ENCODE data around the gene NTN4.

The NTN4 gene

GRCh38 chr12:95809000-95809680, 18.6 kb upstream of the NTN4 start:
- no peak overlapping the region for H3K4me3 ChIP-seq (ENCODE audit: control insufficient read depth in 1 of 7, extremely low read depth in 1 of 7, insufficient read depth in 4 of 7, low read depth in 2 of 7, low read length in 6 of 7)
- no peak for DNase-seq
- no peak overlapping the region for H3K27ac ChIP-seq (ENCODE audit: insufficient read depth in 1 of 2, low read depth in 1 of 2, low read length in 2 of 2, poor library complexity in 1 of 2, severe bottlenecking in 2 of 2)
- peaks cover 3 to 19% (median 6%) of the 10 kb centered on the region in 5 experiments for H3K27me3 ChIP-seq (replicated peaks in 2 of 5; ENCODE audit: control insufficient read depth in 4 of 5, insufficient read depth in 5 of 5, low read length in 4 of 5)
- no peaks in the 10 kb centered on the region for H3K4me1 ChIP-seq (ENCODE audit: control extremely low read depth in 1 of 4, control insufficient read depth in 4 of 4, insufficient read depth in 4 of 4, low read length in 3 of 4)
- WGBS (ENCODE audit: insufficient coverage), result 98% methylated on average over 4 of the region's 7 CpGs
- no peaks in the 10 kb centered on the region for H3K36me3 ChIP-seq (ENCODE audit: control insufficient read depth in 4 of 4, insufficient read depth in 4 of 4, low read length in 3 of 4)
- CTCF ChIA-PET, result no interaction called here
- POLR2A ChIA-PET, result no interaction called here
- no peaks in the 10 kb centered on the region for H3K9me3 ChIP-seq (ENCODE audit: control extremely low read depth in 1 of 5, control insufficient read depth in 4 of 5, insufficient read depth in 2 of 5, low read depth in 1 of 5, low read length in 4 of 5)

GRCh38 chr12:95808146-95808545, 17.6 kb upstream of the NTN4 start:
- CTCF ChIA-PET, result no interaction called here
- no peaks in the 10 kb centered on the region for H3K9me3 ChIP-seq (ENCODE audit: control extremely low read depth in 1 of 5, control insufficient read depth in 4 of 5, insufficient read depth in 2 of 5, low read depth in 1 of 5, low read length in 4 of 5)
- H3K27ac ChIP-seq (ENCODE audit: insufficient read depth in 1 of 2, low read depth in 1 of 2, low read length in 2 of 2, poor library complexity in 1 of 2, severe bottlenecking in 2 of 2), result no peak overlapping the region
- 100% methylated on average over 1 of the region's 7 CpGs for WGBS (ENCODE audit: insufficient coverage)
- no peak overlapping the region for H3K4me3 ChIP-seq (ENCODE audit: control insufficient read depth in 1 of 7, extremely low read depth in 1 of 7, insufficient read depth in 4 of 7, low read depth in 2 of 7, low read length in 6 of 7)
- DNase-seq, result no peak
- H3K4me1 ChIP-seq (ENCODE audit: control extremely low read depth in 1 of 4, control insufficient read depth in 4 of 4, insufficient read depth in 4 of 4, low read length in 3 of 4), result no peaks in the 10 kb centered on the region
- POLR2A ChIA-PET, result no interaction called here
- H3K36me3 ChIP-seq (ENCODE audit: control insufficient read depth in 4 of 4, insufficient read depth in 4 of 4, low read length in 3 of 4), result no peaks in the 10 kb centered on the region
- peaks cover 0 to 17% (median 5%) of the 10 kb centered on the region in 5 experiments for H3K27me3 ChIP-seq (replicated peaks in 2 of 5; ENCODE audit: control insufficient read depth in 4 of 5, insufficient read depth in 5 of 5, low read length in 4 of 5)

- Histone ChIP-seq H3K4me3 (ENCODE audit: control insufficient read depth in 1 of 7, extremely low read depth in 1 of 7, insufficient read depth in 4 of 7, low read depth in 2 of 7, low read length in 6 of 7) (no peak overlapping the region), H3K27me3 (replicated peaks in 2 of 5; ENCODE audit: control insufficient read depth in 4 of 5, insufficient read depth in 5 of 5, low read length in 4 of 5) (peaks cover 3 to 15% (median 6%) of the 10 kb centered on the region in 5 experiments), H3K9me3 (ENCODE audit: control extremely low read depth in 1 of 5, control insufficient read depth in 4 of 5, insufficient read depth in 2 of 5, low read depth in 1 of 5, low read length in 4 of 5) (no peaks in the 10 kb centered on the region), H3K27ac (ENCODE audit: insufficient read depth in 1 of 2, low read depth in 1 of 2, low read length in 2 of 2, poor library complexity in 1 of 2, severe bottlenecking in 2 of 2) (no peak overlapping the region), H3K4me1 (ENCODE audit: control extremely low read depth in 1 of 4, control insufficient read depth in 4 of 4, insufficient read depth in 4 of 4, low read length in 3 of 4) (no peaks in the 10 kb centered on the region), H3K36me3 (ENCODE audit: control insufficient read depth in 4 of 4, insufficient read depth in 4 of 4, low read length in 3 of 4) (no peaks in the 10 kb centered on the region)
- CTCF ChIA-PET, result interaction anchor here (1.7 kb wide), 1 partner anchor 9 kb away, joined by 7 read pairs; no protein-coding TSS in a partner anchor
- no peak for DNase-seq
- POLR2A ChIA-PET, result no interaction called here
- WGBS (ENCODE audit: insufficient coverage), result 100% methylated on average over 1 of the region's 5 CpGs
Measured at GRCh38 chr12:95805864-95806671, 15.5 kb upstream of the NTN4 start.

GRCh38 chr12:95804291-95804690, 13.7 kb upstream of the NTN4 start:
- DNase-seq, result no peak
- WGBS (ENCODE audit: insufficient coverage), result 80% methylated on average over 3 of the region's 3 CpGs
- H3K36me3 ChIP-seq (ENCODE audit: control insufficient read depth in 4 of 4, insufficient read depth in 4 of 4, low read length in 3 of 4), result no peaks in the 10 kb centered on the region
- H3K4me1 ChIP-seq (ENCODE audit: control extremely low read depth in 1 of 4, control insufficient read depth in 4 of 4, insufficient read depth in 4 of 4, low read length in 3 of 4), result no peaks in the 10 kb centered on the region
- peaks cover 3 to 13% (median 6%) of the 10 kb centered on the region in 5 experiments for H3K27me3 ChIP-seq (replicated peaks in 2 of 5; ENCODE audit: control insufficient read depth in 4 of 5, insufficient read depth in 5 of 5, low read length in 4 of 5)
- no peaks in the 10 kb centered on the region for H3K9me3 ChIP-seq (ENCODE audit: control extremely low read depth in 1 of 5, control insufficient read depth in 4 of 5, insufficient read depth in 2 of 5, low read depth in 1 of 5, low read length in 4 of 5)
- POLR2A ChIA-PET, result no interaction called here
- H3K27ac ChIP-seq (ENCODE audit: insufficient read depth in 1 of 2, low read depth in 1 of 2, low read length in 2 of 2, poor library complexity in 1 of 2, severe bottlenecking in 2 of 2), result no peak overlapping the region
- no peak overlapping the region for H3K4me3 ChIP-seq (ENCODE audit: control insufficient read depth in 1 of 7, extremely low read depth in 1 of 7, insufficient read depth in 4 of 7, low read depth in 2 of 7, low read length in 6 of 7)
- CTCF ChIA-PET, result interaction anchor here (1.1 kb wide), 1 partner anchor 13 kb away, joined by 3 read pairs; no protein-coding TSS in a partner anchor

DNA sequence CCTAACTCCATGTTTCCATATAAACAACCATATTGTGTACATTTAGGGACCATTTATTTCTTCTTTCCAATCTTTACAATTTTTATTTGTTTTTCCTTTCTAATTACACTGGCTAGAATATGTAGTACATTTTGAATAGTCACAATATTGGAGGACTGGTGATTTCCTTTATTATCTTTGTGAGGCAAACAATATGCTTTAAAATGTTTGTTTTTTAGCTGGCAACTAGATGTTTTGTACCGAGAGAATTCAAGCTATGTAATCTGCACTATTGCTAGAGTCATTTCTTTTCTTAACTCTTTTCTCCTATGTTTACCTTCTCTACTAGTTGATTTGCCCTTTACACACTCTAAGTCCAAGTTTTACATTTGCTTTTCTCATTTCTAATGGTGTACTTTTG, 13.3 kb upstream of the NTN4 start:
- POLR2A ChIA-PET, result no interaction called here
- WGBS (ENCODE audit: insufficient coverage), result 100% methylated on average over 1 of the region's 1 CpG
- Histone ChIP-seq H3K4me3 (ENCODE audit: control insufficient read depth in 1 of 7, extremely low read depth in 1 of 7, insufficient read depth in 4 of 7, low read depth in 2 of 7, low read length in 6 of 7) (no peak overlapping the region), H3K27me3 (replicated peaks in 2 of 5; ENCODE audit: control insufficient read depth in 4 of 5, insufficient read depth in 5 of 5, low read length in 4 of 5) (peaks cover 3 to 14% (median 6%) of the 10 kb centered on the region in 5 experiments), H3K9me3 (ENCODE audit: control extremely low read depth in 1 of 5, control insufficient read depth in 4 of 5, insufficient read depth in 2 of 5, low read depth in 1 of 5, low read length in 4 of 5) (no peaks in the 10 kb centered on the region), H3K4me1 (ENCODE audit: control extremely low read depth in 1 of 4, control insufficient read depth in 4 of 4, insufficient read depth in 4 of 4, low read length in 3 of 4) (no peaks in the 10 kb centered on the region), H3K36me3 (ENCODE audit: control insufficient read depth in 4 of 4, insufficient read depth in 4 of 4, low read length in 3 of 4) (no peaks in the 10 kb centered on the region), H3K27ac (ENCODE audit: insufficient read depth in 1 of 2, low read depth in 1 of 2, low read length in 2 of 2, poor library complexity in 1 of 2, severe bottlenecking in 2 of 2) (no peak overlapping the region)
- CTCF ChIA-PET, result no interaction called here
- DNase-seq, result no peak

DNA sequence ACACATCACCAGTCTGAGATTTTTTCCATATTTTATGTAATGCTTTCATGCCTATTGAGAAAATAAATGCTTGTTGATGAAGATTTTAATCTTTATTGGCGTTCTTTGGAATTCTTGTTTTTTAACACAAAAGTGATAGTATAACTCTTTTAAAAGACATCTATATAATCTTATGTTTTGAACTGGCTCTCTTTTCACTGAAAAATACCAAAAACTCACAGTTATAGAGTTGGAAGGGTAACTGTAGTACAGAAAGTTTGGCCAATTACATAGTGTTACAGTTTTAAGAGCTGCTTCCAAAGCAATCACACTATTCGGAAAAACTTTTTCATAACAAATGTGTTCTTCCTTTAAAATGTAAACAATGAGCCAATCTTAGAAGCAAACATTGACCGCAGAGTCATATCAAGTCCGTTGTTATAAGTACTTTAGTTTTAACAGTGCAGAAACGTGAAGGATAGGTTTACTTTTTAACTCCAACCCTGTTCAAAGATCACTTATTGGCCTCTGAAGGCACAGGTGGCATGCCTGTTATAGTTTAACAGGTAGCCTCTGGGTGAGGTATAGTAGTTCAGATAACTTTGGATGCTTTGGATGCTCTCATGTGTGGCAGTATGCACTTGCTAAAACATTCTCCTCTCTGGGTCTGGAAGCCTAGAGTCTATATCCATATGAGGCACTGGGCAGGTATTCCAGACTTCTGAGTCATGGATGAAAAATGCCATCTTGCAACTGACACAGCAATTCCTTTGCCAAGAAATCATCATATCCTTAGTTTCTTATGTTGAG, 12.1 kb upstream of the NTN4 start:
- ChIA-PET POLR2A (no interaction called here), CTCF (no interaction called here)
- H3K36me3 ChIP-seq (ENCODE audit: control insufficient read depth in 4 of 4, insufficient read depth in 4 of 4, low read length in 3 of 4), result no peaks in the 10 kb centered on the region
- H3K4me1 ChIP-seq (ENCODE audit: control extremely low read depth in 1 of 4, control insufficient read depth in 4 of 4, insufficient read depth in 4 of 4, low read length in 3 of 4), result no peaks in the 10 kb centered on the region
- H3K9me3 ChIP-seq (ENCODE audit: control extremely low read depth in 1 of 5, control insufficient read depth in 4 of 5, insufficient read depth in 2 of 5, low read depth in 1 of 5, low read length in 4 of 5), result no peaks in the 10 kb centered on the region
- H3K27me3 ChIP-seq (replicated peaks in 2 of 5; ENCODE audit: control insufficient read depth in 4 of 5, insufficient read depth in 5 of 5, low read length in 4 of 5), result peaks cover 3 to 18% (median 6%) of the 10 kb centered on the region in 5 experiments
- WGBS (ENCODE audit: insufficient coverage), result 94% methylated on average over 3 of the region's 5 CpGs
- H3K27ac ChIP-seq (ENCODE audit: insufficient read depth in 1 of 2, low read depth in 1 of 2, low read length in 2 of 2, poor library complexity in 1 of 2, severe bottlenecking in 2 of 2), result no peak overlapping the region
- H3K4me3 ChIP-seq (ENCODE audit: control insufficient read depth in 1 of 7, extremely low read depth in 1 of 7, insufficient read depth in 4 of 7, low read depth in 2 of 7, low read length in 6 of 7), result no peak overlapping the region
- DNase-seq, result no peak

DNA sequence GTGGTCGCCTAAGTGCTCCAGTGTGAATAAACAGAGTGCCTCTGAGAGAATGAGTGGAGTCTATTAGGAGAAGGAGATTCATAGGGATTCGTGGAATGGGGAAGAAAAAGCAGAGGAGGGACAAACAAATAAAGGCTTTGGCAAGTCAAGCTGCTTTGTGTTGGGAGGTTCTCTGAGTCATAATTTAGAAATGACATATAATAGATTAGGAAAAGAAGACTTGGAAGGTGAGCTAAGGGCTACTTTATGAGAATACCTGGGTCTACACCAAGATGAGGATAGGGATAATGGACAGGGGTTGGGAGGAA, 6.4 kb upstream of the NTN4 start:
- POLR2A ChIA-PET, result no interaction called here
- peaks cover 8 to 52% (median 35%) of the 10 kb centered on the region in 5 experiments for H3K27me3 ChIP-seq (replicated peaks in 2 of 5; ENCODE audit: control insufficient read depth in 4 of 5, insufficient read depth in 5 of 5, low read length in 4 of 5)
- no peak overlapping the region for H3K27ac ChIP-seq (ENCODE audit: insufficient read depth in 1 of 2, low read depth in 1 of 2, low read length in 2 of 2, poor library complexity in 1 of 2, severe bottlenecking in 2 of 2)
- CTCF ChIA-PET, result no interaction called here
- no peaks in the 10 kb centered on the region for H3K36me3 ChIP-seq (ENCODE audit: control insufficient read depth in 4 of 4, insufficient read depth in 4 of 4, low read length in 3 of 4)
- DNase-seq, result no peak
- 85% methylated on average over 2 of the region's 2 CpGs for WGBS (ENCODE audit: insufficient coverage)
- H3K9me3 ChIP-seq (ENCODE audit: control extremely low read depth in 1 of 5, control insufficient read depth in 4 of 5, insufficient read depth in 2 of 5, low read depth in 1 of 5, low read length in 4 of 5), result no peaks in the 10 kb centered on the region
- no peaks in the 10 kb centered on the region for H3K4me1 ChIP-seq (ENCODE audit: control extremely low read depth in 1 of 4, control insufficient read depth in 4 of 4, insufficient read depth in 4 of 4, low read length in 3 of 4)
- H3K4me3 ChIP-seq (ENCODE audit: control insufficient read depth in 1 of 7, extremely low read depth in 1 of 7, insufficient read depth in 4 of 7, low read depth in 2 of 7, low read length in 6 of 7), result no peak overlapping the region
